Measurements from ENCODE around the gene PRKAR1B.
"Not testable (repeated sequence)": the region's sequence is repeated elsewhere in the genome, so short reads cannot be mapped to it uniquely, and the experiment has no call there.

PRKAR1B gene

GRCh38 chr7:551615-551970 lies 175.5 kb downstream of the PRKAR1B start:
- DNase-seq, result not testable (repeated sequence)

GRCh38 chr7:550881-551614 lies 176.0 kb downstream of the PRKAR1B start:
- no peak for DNase-seq

- no peak for DNase-seq
These were observed 177.0 kb downstream of the PRKAR1B start for GRCh38 chr7:549891-550625.

- no peak for DNase-seq
These were observed 177.8 kb downstream of the PRKAR1B start for GRCh38 chr7:549066-549890.

GRCh38 chr7:548401-548800 lies 178.7 kb downstream of the PRKAR1B start:
- no peak for DNase-seq

GRCh38 chr7:545470-545869 lies 181.6 kb downstream of the PRKAR1B start:
- no peak for DNase-seq

- no peak for DNase-seq
These were observed 182.5 kb downstream of the PRKAR1B start for GRCh38 chr7:544338-545221.

GRCh38 chr7:543501-544337 lies 183.4 kb downstream of the PRKAR1B start:
- no peak for DNase-seq

- DNase-seq, result no peak
These were observed 184.2 kb downstream of the PRKAR1B start for GRCh38 chr7:542713-543500.

GRCh38 chr7:542131-542712 lies 184.9 kb downstream of the PRKAR1B start:
- no peak for DNase-seq

GRCh38 chr7:541661-542060 lies 185.4 kb downstream of the PRKAR1B start:
- no peak for DNase-seq

GRCh38 chr7:540997-541396 lies 186.1 kb downstream of the PRKAR1B start:
- no peak for DNase-seq

GRCh38 chr7:540579-540978 lies 186.5 kb downstream of the PRKAR1B start:
- DNase-seq, result no peak

- DNase-seq, result no peak
These were observed 187.2 kb downstream of the PRKAR1B start for GRCh38 chr7:539731-540411.

- DNase-seq, result no peak
These were observed 188.1 kb downstream of the PRKAR1B start for GRCh38 chr7:538764-539685.

- no peak for DNase-seq
These were observed 189.0 kb downstream of the PRKAR1B start for GRCh38 chr7:537911-538634.

- DNase-seq, result no peak
These were observed 190.8 kb downstream of the PRKAR1B start for GRCh38 chr7:536231-536630.

- DNase-seq, result no peak
These were observed 192.1 kb downstream of the PRKAR1B start for GRCh38 chr7:534959-535358.

All from activated CD4-positive, alpha-beta T cell treated with anti-CD3 and anti-CD28 coated beads, Interleukin-2, amount 50 U/mL, for 4 hours (primary cell).